ENCODE results near the gene ZNF302. TPM values are rescaled to one million over a fixed set of nuclear protein-coding genes. Genes with fewer than 3 reads are reported as not detected.
A peak's percentile ranks its signal among the peaks of the same experiment; 100 is the strongest.

Gene ZNF302
- total RNA-seq, 2 experiments from 2014 or later = 14.9 to 15.9 TPM

DNA sequence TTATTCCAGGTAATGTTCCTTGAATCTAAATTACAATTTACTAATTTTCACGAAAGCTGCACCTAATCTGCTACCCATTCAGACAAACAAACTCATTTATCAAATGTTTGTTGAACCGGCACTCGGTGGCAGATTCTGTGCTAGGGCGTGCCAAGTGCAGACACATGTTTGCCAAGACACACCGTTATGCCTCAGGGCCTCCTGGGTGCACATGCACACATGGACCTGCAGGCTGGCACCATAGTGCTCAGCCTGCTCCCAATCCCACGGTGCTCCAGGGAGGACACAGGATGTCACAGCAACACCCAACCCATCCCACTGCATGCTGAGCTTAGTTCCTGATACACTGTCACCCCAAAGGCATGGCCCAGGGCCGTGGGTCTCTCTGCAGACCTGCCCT is 8.2 kb upstream of the ZNF302 start:
- POLR2A ChIA-PET = no interaction called here

DNA sequence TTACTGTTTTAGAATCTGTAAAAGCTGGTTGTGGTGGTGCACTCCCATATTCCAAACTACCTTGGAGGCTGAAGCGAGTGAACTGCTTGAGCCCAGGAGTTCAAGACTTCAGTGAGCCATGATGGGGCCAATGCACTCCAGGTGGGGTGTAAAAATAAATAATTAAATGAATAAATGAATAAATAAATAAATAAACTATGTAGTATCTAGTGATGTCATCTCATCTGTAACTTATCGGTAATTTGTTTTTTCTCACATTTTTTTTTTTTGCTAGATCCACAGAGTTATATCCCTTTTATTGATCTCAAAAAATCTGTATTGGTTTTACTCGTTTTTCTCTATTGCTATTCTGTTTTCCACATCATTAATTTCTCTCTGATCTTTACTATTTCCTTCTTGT is 5.5 kb upstream of the ZNF302 start:
- no peaks in the 10 kb centered on the region for H3K9me3 Mint-ChIP-seq
- ATAC-seq (no peak), DNase-seq (no peak)
- intact Hi-C loops (cut with micrococcal nuclease) = no loop called here
- H3K36me3 Mint-ChIP-seq (ENCODE audit: low read depth) = peaks cover 4% of the 10 kb centered on the region
- TF ChIP-seq, protein P1, sequence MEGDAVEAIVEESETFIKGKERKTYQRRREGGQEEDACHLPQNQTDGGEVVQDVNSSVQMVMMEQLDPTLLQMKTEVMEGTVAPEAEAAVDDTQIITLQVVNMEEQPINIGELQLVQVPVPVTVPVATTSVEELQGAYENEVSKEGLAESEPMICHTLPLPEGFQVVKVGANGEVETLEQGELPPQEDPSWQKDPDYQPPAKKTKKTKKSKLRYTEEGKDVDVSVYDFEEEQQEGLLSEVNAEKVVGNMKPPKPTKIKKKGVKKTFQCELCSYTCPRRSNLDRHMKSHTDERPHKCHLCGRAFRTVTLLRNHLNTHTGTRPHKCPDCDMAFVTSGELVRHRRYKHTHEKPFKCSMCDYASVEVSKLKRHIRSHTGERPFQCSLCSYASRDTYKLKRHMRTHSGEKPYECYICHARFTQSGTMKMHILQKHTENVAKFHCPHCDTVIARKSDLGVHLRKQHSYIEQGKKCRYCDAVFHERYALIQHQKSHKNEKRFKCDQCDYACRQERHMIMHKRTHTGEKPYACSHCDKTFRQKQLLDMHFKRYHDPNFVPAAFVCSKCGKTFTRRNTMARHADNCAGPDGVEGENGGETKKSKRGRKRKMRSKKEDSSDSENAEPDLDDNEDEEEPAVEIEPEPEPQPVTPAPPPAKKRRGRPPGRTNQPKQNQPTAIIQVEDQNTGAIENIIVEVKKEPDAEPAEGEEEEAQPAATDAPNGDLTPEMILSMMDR (IDR thresholded peaks at IDR 0.05) = no peak
- H3K27me3 Mint-ChIP-seq = peaks cover 1% of the 10 kb centered on the region
- no peak overlapping the region for H3K4me3 Mint-ChIP-seq
- H3K4me1 Mint-ChIP-seq (ENCODE audit: low read depth) = peaks cover 18% of the 10 kb centered on the region
- POLR2A ChIA-PET = interaction anchor here (0.6 kb wide), 1 partner anchor 280 kb away, joined by 3 read pairs; no protein-coding TSS in a partner anchor
- H3K27ac Mint-ChIP-seq = no peak overlapping the region
- CTCF ChIA-PET = interaction anchor here (1.2 kb wide), 1 partner anchor 167 kb away, joined by 3 read pairs; no protein-coding TSS in a partner anchor

More for the DNA sequence above, 8.2 kb upstream of the ZNF302 start:
- DNase-seq = no peak
- Mint-ChIP-seq H3K4me1 (ENCODE audit: low read depth) (peaks cover 9% of the 10 kb centered on the region), H3K27ac (no peak overlapping the region), H3K27me3 (no peaks in the 10 kb centered on the region), H3K4me3 (no peak overlapping the region), H3K36me3 (ENCODE audit: low read depth) (no peaks in the 10 kb centered on the region), H3K9me3 (no peaks in the 10 kb centered on the region)
- TF ChIP-seq, protein P1 (IDR thresholded peaks at IDR 0.05) = no peak
- intact Hi-C loops (cut with micrococcal nuclease) = no loop called here
- no peak for ATAC-seq
- CTCF ChIA-PET = no interaction called here

DNA sequence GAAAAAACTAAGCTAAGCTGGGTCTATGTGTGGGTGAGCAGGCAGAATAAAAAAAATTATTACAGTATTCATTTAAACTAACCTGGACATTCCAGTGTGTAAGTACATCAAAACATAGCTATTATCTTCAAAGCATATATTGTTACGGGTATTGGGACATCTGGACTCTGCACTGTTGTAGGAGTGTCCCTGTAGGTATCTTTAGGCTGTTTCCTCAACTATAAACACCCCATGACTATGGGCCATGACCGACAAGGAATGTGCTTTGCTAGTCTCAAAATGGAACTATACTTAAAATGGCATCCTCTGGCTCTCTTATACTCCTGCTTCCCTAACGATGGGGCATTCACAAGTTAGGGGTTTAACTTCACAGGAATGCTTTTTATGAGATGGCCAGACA is 3.9 kb upstream of the ZNF302 start:
- peaks cover 1% of the 10 kb centered on the region for H3K27me3 Mint-ChIP-seq
- TF ChIP-seq, protein P1 (IDR thresholded peaks at IDR 0.05) = no peak
- H3K9me3 Mint-ChIP-seq = peaks cover 2% of the 10 kb centered on the region
- H3K36me3 Mint-ChIP-seq (ENCODE audit: low read depth) = peaks cover 12% of the 10 kb centered on the region
- no peak overlapping the region for H3K27ac Mint-ChIP-seq
- DNase-seq (no peak), ATAC-seq (no peak)
- intact Hi-C loops (cut with micrococcal nuclease) = no loop called here
- POLR2A ChIA-PET = no interaction called here
- CTCF ChIA-PET = interaction anchor here (0.9 to 1.8 kb wide), 6 partner anchors 9 to 39 kb away, joined by 3 to 7 read pairs (median 4); no protein-coding TSS in a partner anchor
- peaks cover 15% of the 10 kb centered on the region for H3K4me1 Mint-ChIP-seq (ENCODE audit: low read depth)
- no peak overlapping the region for H3K4me3 Mint-ChIP-seq

DNA sequence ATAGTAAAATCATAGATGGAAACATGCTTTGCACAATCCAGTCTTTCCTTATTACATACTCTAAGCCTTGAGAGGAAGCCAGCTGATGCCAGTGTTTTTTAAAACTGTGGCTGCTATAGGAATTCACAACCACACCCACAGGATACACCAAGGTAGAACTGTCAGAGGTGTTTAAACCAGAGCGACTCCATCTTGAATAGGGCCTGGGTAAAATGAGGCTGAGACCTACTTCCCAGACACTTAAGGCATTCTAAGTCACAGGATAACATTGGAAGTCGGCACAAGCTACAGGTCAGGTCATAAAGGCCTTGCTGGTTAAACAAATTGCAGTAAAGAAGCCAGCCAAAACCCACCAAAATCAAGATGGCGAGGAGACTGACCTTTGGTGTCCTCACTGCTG is 2.2 kb upstream of the ZNF302 start:
- CTCF ChIA-PET = interaction anchor here (1.4 to 1.8 kb wide), 2 partner anchors 35 to 37 kb away, joined by 5 to 6 read pairs; no protein-coding TSS in a partner anchor
- no peak for ATAC-seq

DNA sequence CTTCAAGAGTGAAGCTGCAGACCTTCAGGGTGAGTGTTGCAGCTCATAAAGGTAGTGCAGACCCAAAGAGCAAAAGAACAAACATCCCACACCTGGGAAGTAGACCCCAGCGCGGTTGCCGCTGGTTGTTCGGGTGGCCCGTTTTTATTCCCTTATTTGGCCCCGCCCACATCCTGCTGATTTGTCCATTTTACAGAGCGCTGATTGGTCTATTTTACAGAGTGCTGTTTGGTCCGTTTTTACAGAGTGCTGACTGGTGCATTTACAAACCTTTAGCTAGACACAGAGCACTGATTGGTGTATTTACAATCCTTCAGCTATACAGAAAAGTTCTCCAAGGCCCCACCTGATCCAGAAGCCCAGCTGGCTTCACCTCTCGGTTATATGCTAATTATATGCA is 1.6 kb upstream of the ZNF302 start:
- H3K9me3 Mint-ChIP-seq = peaks cover 20% of the 10 kb centered on the region
- ATAC-seq = no peak
- H3K4me1 Mint-ChIP-seq (ENCODE audit: low read depth) = peaks cover 34% of the 10 kb centered on the region
- ChIA-PET POLR2A (interaction anchor here (1.0 to 2.8 kb wide), 4 partner anchors 10 to 35 kb away, joined by 3 to 11 read pairs (median 4); no protein-coding TSS in a partner anchor), CTCF (interaction anchor here (0.9 to 1.4 kb wide), 3 partner anchors 23 to 37 kb away, joined by 3 to 5 read pairs (median 4); no protein-coding TSS in a partner anchor)
- H3K27ac Mint-ChIP-seq = peak overlapping the region; percentile 38
- DNase-seq = no peak
- peaks cover 1% of the 10 kb centered on the region for H3K27me3 Mint-ChIP-seq
- TF ChIP-seq, protein P1 (IDR thresholded peaks at IDR 0.05) = no peak
- intact Hi-C loops (cut with micrococcal nuclease) = no loop called here
- H3K36me3 Mint-ChIP-seq (ENCODE audit: low read depth) = peaks cover 35% of the 10 kb centered on the region
- peak overlapping the region; percentile 95 for H3K4me3 Mint-ChIP-seq

More for the DNA sequence above, 2.2 kb upstream of the ZNF302 start:
- intact Hi-C loops (cut with micrococcal nuclease) = no loop called here
- Mint-ChIP-seq H3K27ac (no peak overlapping the region), H3K36me3 (ENCODE audit: low read depth) (peaks cover 28% of the 10 kb centered on the region), H3K27me3 (peaks cover 1% of the 10 kb centered on the region), H3K9me3 (peaks cover 15% of the 10 kb centered on the region), H3K4me3 (no peak overlapping the region), H3K4me1 (ENCODE audit: low read depth) (peaks cover 29% of the 10 kb centered on the region)
- TF ChIP-seq, protein P1 (IDR thresholded peaks at IDR 0.05) = no peak
- POLR2A ChIA-PET = interaction anchor here (1.3 kb wide), 1 partner anchor 11 kb away, joined by 5 read pairs; no protein-coding TSS in a partner anchor
- DNase-seq = no peak

All from activated CD8-positive, alpha-beta T cell treated with anti-CD3 and anti-CD28 coated beads for 36 hours (primary cell).